ENCODE data around the gene ARMC8. TPM values are rescaled to one million over a fixed set of nuclear protein-coding genes. Genes with fewer than 3 reads are reported as not detected.
A peak's percentile ranks its signal among the peaks of the same experiment; 100 is the strongest.

ARMC8 gene
- total RNA-seq, 1 donor from 2014 or later: 33.2 TPM

- Histone ChIP-seq H3K4me3 (ENCODE audit: insufficient read depth, low read depth, low read length) (no peak overlapping the region), H3K9ac (ENCODE audit: low read length) (no peak overlapping the region), H3K36me3 (ENCODE audit: insufficient read depth, low read length) (no peaks in the 10 kb centered on the region), H3K4me2 (ENCODE audit: low read length) (no peak overlapping the region), H3K27ac (ENCODE audit: low read depth, low read length) (no peak overlapping the region), H3K79me2 (ENCODE audit: insufficient read depth, low read length) (no peaks in the 10 kb centered on the region), H3K9me3 (ENCODE audit: insufficient read depth, low read depth, low read length) (no peaks in the 10 kb centered on the region), H3K27me3 (ENCODE audit: insufficient read depth, low read length) (no peaks in the 10 kb centered on the region), H3K4me1 (ENCODE audit: insufficient read depth, low read length) (peaks cover 3% of the 10 kb centered on the region), H2AFZ (ENCODE audit: low read depth, low read length) (no peak overlapping the region), H4K20me1 (ENCODE audit: insufficient read depth, low read length) (no peaks in the 10 kb centered on the region)
- DNase-seq (ENCODE audit: low read depth) (no peak), FAIRE-seq (no peak)
- TF ChIP-seq EZH2 (IDR thresholded peaks at IDR 0.05; ENCODE audit: insufficient read depth, low read length): no peak
- TF ChIP-seq, protein P1, sequence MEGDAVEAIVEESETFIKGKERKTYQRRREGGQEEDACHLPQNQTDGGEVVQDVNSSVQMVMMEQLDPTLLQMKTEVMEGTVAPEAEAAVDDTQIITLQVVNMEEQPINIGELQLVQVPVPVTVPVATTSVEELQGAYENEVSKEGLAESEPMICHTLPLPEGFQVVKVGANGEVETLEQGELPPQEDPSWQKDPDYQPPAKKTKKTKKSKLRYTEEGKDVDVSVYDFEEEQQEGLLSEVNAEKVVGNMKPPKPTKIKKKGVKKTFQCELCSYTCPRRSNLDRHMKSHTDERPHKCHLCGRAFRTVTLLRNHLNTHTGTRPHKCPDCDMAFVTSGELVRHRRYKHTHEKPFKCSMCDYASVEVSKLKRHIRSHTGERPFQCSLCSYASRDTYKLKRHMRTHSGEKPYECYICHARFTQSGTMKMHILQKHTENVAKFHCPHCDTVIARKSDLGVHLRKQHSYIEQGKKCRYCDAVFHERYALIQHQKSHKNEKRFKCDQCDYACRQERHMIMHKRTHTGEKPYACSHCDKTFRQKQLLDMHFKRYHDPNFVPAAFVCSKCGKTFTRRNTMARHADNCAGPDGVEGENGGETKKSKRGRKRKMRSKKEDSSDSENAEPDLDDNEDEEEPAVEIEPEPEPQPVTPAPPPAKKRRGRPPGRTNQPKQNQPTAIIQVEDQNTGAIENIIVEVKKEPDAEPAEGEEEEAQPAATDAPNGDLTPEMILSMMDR (IDR thresholded peaks at IDR 0.05; ENCODE audit: insufficient read depth, low read depth, low read length): no peak
- Mint-ChIP-seq H3K4me1 (ENCODE audit: low read depth, unreplicated experiment) (peaks cover 12% of the 10 kb centered on the region), H3K4me3 (ENCODE audit: unreplicated experiment) (no peak overlapping the region), H3K27me3 (ENCODE audit: low read depth, unreplicated experiment) (peaks cover 2% of the 10 kb centered on the region), H3K27ac (ENCODE audit: unreplicated experiment) (no peak overlapping the region), H3K9me3 (ENCODE audit: unreplicated experiment) (no peaks in the 10 kb centered on the region), H3K36me3 (ENCODE audit: low read depth, unreplicated experiment) (no peaks in the 10 kb centered on the region)
These were observed 136.9 kb downstream of the ARMC8 start for GRCh38 chr3:138323971-138324370.

GRCh38 chr3:138325990-138326389 lies 138.9 kb downstream of the ARMC8 start:
- Histone ChIP-seq H3K4me2 (ENCODE audit: low read length) (no peak overlapping the region), H3K9ac (ENCODE audit: low read length) (no peak overlapping the region), H4K20me1 (ENCODE audit: insufficient read depth, low read length) (no peaks in the 10 kb centered on the region), H3K9me3 (ENCODE audit: insufficient read depth, low read depth, low read length) (no peaks in the 10 kb centered on the region), H3K4me3 (ENCODE audit: insufficient read depth, low read depth, low read length) (no peak overlapping the region), H3K27me3 (ENCODE audit: insufficient read depth, low read length) (no peaks in the 10 kb centered on the region), H3K4me1 (ENCODE audit: insufficient read depth, low read length) (peaks cover 7% of the 10 kb centered on the region), H3K27ac (ENCODE audit: low read depth, low read length) (no peak overlapping the region), H3K79me2 (ENCODE audit: insufficient read depth, low read length) (no peaks in the 10 kb centered on the region), H3K36me3 (ENCODE audit: insufficient read depth, low read length) (no peaks in the 10 kb centered on the region), H2AFZ (ENCODE audit: low read depth, low read length) (no peak overlapping the region)
- Mint-ChIP-seq H3K4me3 (ENCODE audit: unreplicated experiment) (no peak overlapping the region), H3K27me3 (ENCODE audit: low read depth, unreplicated experiment) (no peaks in the 10 kb centered on the region), H3K36me3 (ENCODE audit: low read depth, unreplicated experiment) (no peaks in the 10 kb centered on the region), H3K9me3 (ENCODE audit: unreplicated experiment) (no peaks in the 10 kb centered on the region), H3K4me1 (ENCODE audit: low read depth, unreplicated experiment) (peaks cover 14% of the 10 kb centered on the region), H3K27ac (ENCODE audit: unreplicated experiment) (no peak overlapping the region)
- FAIRE-seq: no peak
- TF ChIP-seq, protein P1 (IDR thresholded peaks at IDR 0.05; ENCODE audit: insufficient read depth, low read depth, low read length): no peak
- no peak for TF ChIP-seq EZH2 (IDR thresholded peaks at IDR 0.05; ENCODE audit: insufficient read depth, low read length)
- no peak for DNase-seq (ENCODE audit: low read depth)

GRCh38 chr3:138326866-138327595 lies 139.9 kb downstream of the ARMC8 start:
- Histone ChIP-seq H2AFZ (ENCODE audit: low read depth, low read length) (no peak overlapping the region), H3K4me2 (ENCODE audit: low read length) (no peak overlapping the region), H3K79me2 (ENCODE audit: insufficient read depth, low read length) (no peaks in the 10 kb centered on the region), H3K4me3 (ENCODE audit: insufficient read depth, low read depth, low read length) (no peak overlapping the region), H3K36me3 (ENCODE audit: insufficient read depth, low read length) (no peaks in the 10 kb centered on the region), H3K27me3 (ENCODE audit: insufficient read depth, low read length) (no peaks in the 10 kb centered on the region), H4K20me1 (ENCODE audit: insufficient read depth, low read length) (no peaks in the 10 kb centered on the region), H3K9me3 (ENCODE audit: insufficient read depth, low read depth, low read length) (no peaks in the 10 kb centered on the region), H3K4me1 (ENCODE audit: insufficient read depth, low read length) (peaks cover 7% of the 10 kb centered on the region), H3K27ac (ENCODE audit: low read depth, low read length) (no peak overlapping the region), H3K9ac (ENCODE audit: low read length) (no peak overlapping the region)
- FAIRE-seq (no peak), DNase-seq (ENCODE audit: low read depth) (no peak)
- TF ChIP-seq, protein P1 (IDR thresholded peaks at IDR 0.05; ENCODE audit: insufficient read depth, low read depth, low read length): no peak
- no peak for TF ChIP-seq EZH2 (IDR thresholded peaks at IDR 0.05; ENCODE audit: insufficient read depth, low read length)
- no peaks in the 10 kb centered on the region for H3K36me3 Mint-ChIP-seq (ENCODE audit: low read depth, unreplicated experiment)
- H3K27ac Mint-ChIP-seq (ENCODE audit: unreplicated experiment): no peak overlapping the region
- H3K4me3 Mint-ChIP-seq (ENCODE audit: unreplicated experiment): peak overlapping the region; percentile 40
- peaks cover 11% of the 10 kb centered on the region for H3K4me1 Mint-ChIP-seq (ENCODE audit: low read depth, unreplicated experiment)
- H3K27me3 Mint-ChIP-seq (ENCODE audit: low read depth, unreplicated experiment): no peaks in the 10 kb centered on the region
- H3K9me3 Mint-ChIP-seq (ENCODE audit: unreplicated experiment): no peaks in the 10 kb centered on the region
